A549 (cell line): ENCODE data around the gene LHX2. TPM values are rescaled to one million over a fixed set of nuclear protein-coding genes. Genes with fewer than 3 reads are reported as not detected.

Source experiments
- ATAC-seq, 2 experiments: fragments of 200-7000 bp in 1 of 2; fragments of >200 bp in 1 of 2; cut with Nextera tagmentation in 1 of 2; cut with Tn5 transposase in 1 of 2; 3 replicates each; pipeline versions ENCODE4 v1.8.0 to v1.9.1; 2018 to 2020; ENCODE audit warnings: mild to moderate bottlenecking in 1 of 2, moderate library complexity in 1 of 2
- CTCF ChIA-PET: fragments of 300-600 bp; sonication (Branson Sonifier 250); formaldehyde crosslinking; extraction: SDS; loops from one replicate; lab custom pipeline; 2021; ENCODE audit warnings: antibody characterized with exemption, inconsistent platforms; lab: Yijun Ruan, JAX
- POLR2A ChIA-PET: fragments of 350-600 bp; formaldehyde crosslinking; extraction: SDS; loops from one replicate; lab custom pipeline; 2021; ENCODE audit warnings: antibody characterized with exemption, inconsistent platforms; lab: Yijun Ruan, JAX
- DNase-seq, 2 experiments: peaks; one replicate each; pipeline versions ENCODE4 v3.0.0 to v3.0.0-alpha.2; 2011 to 2016; ENCODE audit warnings: low read depth in 1 of 2, low spot score in 1 of 2
- FAIRE-seq: peaks from 2 replicates; lab custom pipeline; 2011; peaks lifted over from hg19 to GRCh38; lab: Jason Lieb, UNC
- H3K27ac ChIP-seq, 2 experiments: fragments of >200 bp; sonication (Bioruptor Twin); formaldehyde crosslinking; 3 replicates each; pipeline ENCODE4 v1.5.1; 2016 to 2017
- H3K4me1 ChIP-seq: fragments of >200 bp; sonication (Bioruptor Twin); formaldehyde crosslinking; 3 replicates; pipeline ENCODE4 v1.6.1; 2016
- H3K4me2 ChIP-seq: fragments of >200 bp; sonication (Bioruptor Twin); formaldehyde crosslinking; 3 replicates; pipeline ENCODE4 v1.6.1; 2016
- H3K4me3 ChIP-seq: fragments of >200 bp; sonication (Bioruptor Twin); formaldehyde crosslinking; 3 replicates; pipeline ENCODE4 v1.5.1; 2016
- H3K9me3 ChIP-seq: fragments of >200 bp; sonication (Bioruptor Twin); formaldehyde crosslinking; 3 replicates; pipeline ENCODE4 v1.6.1; 2016
- ATOH8 ChIP-seq: fragments of 250-450 bp; sonication (Bioruptor Pico); IDR thresholded peaks from 2 replicates; pipeline ENCODE4 v1.5.0; 2020; ENCODE audit warnings: low read depth, mild to moderate bottlenecking, moderate library complexity
- BCL3 ChIP-seq: fragments of >200 bp; sonication (Bioruptor Twin); formaldehyde crosslinking; IDR thresholded peaks from 3 replicates; pipeline ENCODE4 v1.6.1; 2016
- CBX8 ChIP-seq: fragments of 200-600 bp; sonication (generic); IDR thresholded peaks from 2 replicates; pipeline ENCODE4 v1.6.1; 2016
- CEBPB ChIP-seq, 2 experiments: fragments of >200 bp in 1 of 2; sonication (Bioruptor Twin) in 1 of 2; formaldehyde crosslinking in 1 of 2; IDR thresholded peaks; 2 replicates each; pipeline ENCODE4 v1.6.1; 2012 to 2016
- CTCF ChIP-seq: fragments of >200 bp; sonication (Bioruptor Twin); formaldehyde crosslinking; IDR thresholded peaks from 3 replicates; pipeline ENCODE4 v1.5.1; 2016
- EHF ChIP-seq: fragments of 250-450 bp; sonication (Bioruptor Pico); IDR thresholded peaks from 2 replicates; pipeline ENCODE4 v1.5.0; 2020; ENCODE audit warnings: mild to moderate bottlenecking
- EHMT2 ChIP-seq: fragments of 200-600 bp; sonication (generic); IDR thresholded peaks from 2 replicates; pipeline ENCODE4 v1.6.1; 2016; ENCODE audit warnings: antibody characterized with exemption, low read depth, mild to moderate bottlenecking, moderate library complexity
- ELK1 ChIP-seq: fragments of 150-350 bp; IDR thresholded peaks from 2 replicates; pipeline ENCODE4 v1.6.1; 2014; ENCODE audit warnings: low read depth, mild to moderate bottlenecking, low read length
- ESRRA ChIP-seq: fragments of 150-350 bp; IDR thresholded peaks from 2 replicates; pipeline ENCODE4 v1.6.1; 2014; ENCODE audit warnings: mild to moderate bottlenecking, low read length, borderline replicate concordance
- FOXS1 ChIP-seq: fragments of 250-450 bp; sonication (Bioruptor Pico); IDR thresholded peaks from 2 replicates; pipeline ENCODE4 v1.5.0; 2020; ENCODE audit warnings: mild to moderate bottlenecking, moderate library complexity
- HDAC2 ChIP-seq: fragments of 200-600 bp; sonication (generic); IDR thresholded peaks from 2 replicates; pipeline ENCODE4 v1.6.1; 2016
- HES2 ChIP-seq: fragments of >200 bp; sonication (Bioruptor Twin); formaldehyde crosslinking; IDR thresholded peaks from 2 replicates; pipeline ENCODE4 v1.6.1; 2016
- HEYL ChIP-seq: fragments of 250-450 bp; sonication (Bioruptor Pico); IDR thresholded peaks from 2 replicates; pipeline ENCODE4 v1.8.0; 2021; ENCODE audit warnings: mild to moderate bottlenecking, moderate library complexity
- HOXA7 ChIP-seq: fragments of 250-450 bp; sonication (Bioruptor Pico); IDR thresholded peaks from 2 replicates; pipeline ENCODE4 v1.5.0; 2020; ENCODE audit warnings: mild to moderate bottlenecking, moderate library complexity
- MAFK ChIP-seq: fragments of 450-650 bp; IDR thresholded peaks from 2 replicates; pipeline ENCODE4 v1.6.1; 2014; ENCODE audit not compliant: partially characterized antibody
- MYC ChIP-seq: IDR thresholded peaks from 2 replicates; pipeline ENCODE4 v1.6.1; 2012; ENCODE audit warnings: mild to moderate bottlenecking, inconsistent platforms, low read length, improper control_type of control experiment, borderline replicate concordance
- PBX3 ChIP-seq: IDR thresholded peaks from 2 replicates; pipeline ENCODE4 v1.6.1; 2012
- POLR2A ChIP-seq: IDR thresholded peaks from 2 replicates; pipeline ENCODE4 v1.6.1; 2012; ENCODE audit warnings: mild to moderate bottlenecking, low read length
- RARB ChIP-seq: fragments of 250-450 bp; sonication (Bioruptor Pico); IDR thresholded peaks from 2 replicates; pipeline ENCODE4 v1.8.0; 2021; ENCODE audit warnings: mild to moderate bottlenecking, moderate library complexity
- RCOR1 ChIP-seq: fragments of 150-350 bp; IDR thresholded peaks from 2 replicates; pipeline ENCODE4 v1.6.1; 2014; ENCODE audit warnings: antibody characterized with exemption, low read length, low read depth
- RFX5 ChIP-seq: fragments of 450-650 bp; IDR thresholded peaks from 2 replicates; pipeline ENCODE4 v1.7.1; 2014; ENCODE audit warnings: antibody characterized with exemption, mild to moderate bottlenecking, moderate library complexity
- SMC3 ChIP-seq: fragments of >200 bp; sonication (Bioruptor Twin); formaldehyde crosslinking; IDR thresholded peaks from 3 replicates; pipeline ENCODE4 v1.6.1; 2018; ENCODE audit warnings: inconsistent platforms
- SREBF2 ChIP-seq: fragments of 450-650 bp; IDR thresholded peaks from 2 replicates; pipeline ENCODE4 v1.6.1; 2014; ENCODE audit warnings: mild to moderate bottlenecking, moderate library complexity
- ZC3H11A ChIP-seq: fragments of 450-650 bp; IDR thresholded peaks from 2 replicates; pipeline ENCODE4 v1.6.1; 2014; ENCODE audit warnings: antibody characterized with exemption, mild to moderate bottlenecking
- WGBS: methylation state at CpG from one replicate; pipeline ENCODE4 v1.1.6; 2017; ENCODE audit errors: missing lambda C conversion rate; 5-methylcytosine and 5-hydroxymethylcytosine counted together
- polyA plus RNA-seq, 4 experiments: library from polyadenylated mRNA; depleted of rRNA in 3 of 4; stranded (reverse); fragments of >200 nt; fragmentation: RNase III in 1 of 4; extraction: RNeasy Plus Mini Kit Qiagen cat#74134 plus additional on column Dnase treatment in 1 of 4; gene quantifications; 2 replicates in 3 of 4; 3 replicates in 1 of 4; pipeline ENCODE4 v1.2.3, GENCODE V29; 2011 to 2017

LHX2 gene
- polyA plus RNA-seq, 2 of the 4 experiments (the other 2 are of a cell fraction) = 2.4 to 4.4 TPM

GRCh38 chr9:124033348-124033747 is 21.8 kb downstream of the LHX2 start:
- Histone ChIP-seq H3K4me3 (no peak overlapping the region), H3K4me2 (no peak overlapping the region), H3K4me1 (no peaks in the 10 kb centered on the region), H3K27ac (no peak overlapping the region), H3K9me3 (no peaks in the 10 kb centered on the region)
- FAIRE-seq = no peak
- no peak for DNase-seq
- ChIA-PET POLR2A (no interaction called here), CTCF (interaction anchor here (1.0 kb wide), 1 partner anchor 490 kb away, joined by 3 read pairs; no protein-coding TSS in a partner anchor)
- no peak for TF ChIP-seq RCOR1
- no peak for TF ChIP-seq POLR2A
- no peak for TF ChIP-seq HDAC2
- TF ChIP-seq EHMT2 = no peak
- TF ChIP-seq SREBF2 = no peak
- no peak for TF ChIP-seq PBX3
- no peak for ATAC-seq
- 91% methylated on average over 5 of the region's 5 CpGs for WGBS

- Histone ChIP-seq H3K27ac (no peak overlapping the region), H3K4me3 (no peak overlapping the region), H3K9me3 (no peaks in the 10 kb centered on the region), H3K4me2 (no peak overlapping the region), H3K4me1 (no peaks in the 10 kb centered on the region)
- CTCF ChIA-PET = no interaction called here
- no peak for DNase-seq
- no peak for FAIRE-seq
- TF ChIP-seq ESRRA (no peak), ZC3H11A (no peak), ELK1 (no peak), RFX5 (no peak), POLR2A (no peak), CEBPB (IDR thresholded peaks at IDR 0.05) (no peak), FOXS1 (no peak), CBX8 (no peak), SMC3 (no peak), HES2 (no peak), CTCF (no peak), HOXA7 (CRISPR knock-in tag) (no peak), RARB (CRISPR knock-in tag) (no peak), ATOH8 (CRISPR knock-in tag) (no peak), HEYL (CRISPR knock-in tag) (no peak), MYC (no peak), BCL3 (no peak), MAFK (no peak), EHF (CRISPR knock-in tag) (no peak)
- POLR2A ChIA-PET = no interaction called here
- no peak for ATAC-seq
- 81% methylated on average over 3 of the region's 3 CpGs for WGBS
Measured at GRCh38 chr9:124033967-124034366, 22.4 kb downstream of the LHX2 start.
